ENCODE results near the gene METRNL. TPM values are rescaled to one million over a fixed set of nuclear protein-coding genes. Genes with fewer than 3 reads are reported as not detected.
"Not testable (repeated sequence)": the region's sequence is repeated elsewhere in the genome, so short reads cannot be mapped to it uniquely, and the experiment has no call there.

Gene METRNL
- total RNA-seq, 6 experiments from 2014 or later, result 54.4 to 96.7 (median 90.9) TPM

GRCh38 chr17:83116311-83116771 lies 36.9 kb downstream of the METRNL start:
- H3K4me3 Mint-ChIP-seq, result no peak overlapping the region
- peaks cover under 1% of the 10 kb centered on the region; the same call in 1 of the 2 replicates for H3K4me1 Mint-ChIP-seq (ENCODE audit: low read depth)
- TF ChIP-seq, protein P1, sequence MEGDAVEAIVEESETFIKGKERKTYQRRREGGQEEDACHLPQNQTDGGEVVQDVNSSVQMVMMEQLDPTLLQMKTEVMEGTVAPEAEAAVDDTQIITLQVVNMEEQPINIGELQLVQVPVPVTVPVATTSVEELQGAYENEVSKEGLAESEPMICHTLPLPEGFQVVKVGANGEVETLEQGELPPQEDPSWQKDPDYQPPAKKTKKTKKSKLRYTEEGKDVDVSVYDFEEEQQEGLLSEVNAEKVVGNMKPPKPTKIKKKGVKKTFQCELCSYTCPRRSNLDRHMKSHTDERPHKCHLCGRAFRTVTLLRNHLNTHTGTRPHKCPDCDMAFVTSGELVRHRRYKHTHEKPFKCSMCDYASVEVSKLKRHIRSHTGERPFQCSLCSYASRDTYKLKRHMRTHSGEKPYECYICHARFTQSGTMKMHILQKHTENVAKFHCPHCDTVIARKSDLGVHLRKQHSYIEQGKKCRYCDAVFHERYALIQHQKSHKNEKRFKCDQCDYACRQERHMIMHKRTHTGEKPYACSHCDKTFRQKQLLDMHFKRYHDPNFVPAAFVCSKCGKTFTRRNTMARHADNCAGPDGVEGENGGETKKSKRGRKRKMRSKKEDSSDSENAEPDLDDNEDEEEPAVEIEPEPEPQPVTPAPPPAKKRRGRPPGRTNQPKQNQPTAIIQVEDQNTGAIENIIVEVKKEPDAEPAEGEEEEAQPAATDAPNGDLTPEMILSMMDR (IDR thresholded peaks at IDR 0.05), result no peak
- no peaks in the 10 kb centered on the region for H3K9me3 Mint-ChIP-seq
- no peaks in the 10 kb centered on the region for H3K36me3 Mint-ChIP-seq (ENCODE audit: low read depth)
- no peak for DNase-seq
- peaks cover 5% of the 10 kb centered on the region for H3K27me3 Mint-ChIP-seq (ENCODE audit: insufficient read depth)
- H3K27ac Mint-ChIP-seq, result no peak overlapping the region

GRCh38 chr17:83116783-83117555 lies 37.6 kb downstream of the METRNL start:
- Mint-ChIP-seq H3K4me3 (no peak overlapping the region), H3K9me3 (no peaks in the 10 kb centered on the region)
- no peak for DNase-seq

DNA sequence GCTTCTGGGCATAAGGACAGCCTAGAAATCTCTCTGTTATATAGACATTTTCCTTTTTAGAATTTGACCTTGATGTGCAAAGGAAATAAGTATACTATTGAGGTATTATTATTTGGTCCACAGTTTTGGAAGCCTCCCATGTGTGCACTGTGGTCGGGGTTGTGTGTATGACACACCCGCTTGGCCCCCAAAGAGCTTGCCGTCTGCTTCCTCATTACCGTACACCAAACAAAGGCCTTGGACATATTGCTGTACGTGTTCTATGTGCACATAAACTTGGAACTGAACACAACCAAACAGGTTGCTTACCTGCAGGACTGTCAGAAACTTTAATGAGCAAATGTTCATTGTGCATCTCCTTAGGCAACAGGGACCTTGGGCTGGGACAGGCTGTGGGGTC lies 38.2 kb downstream of the METRNL start:
- TF ChIP-seq, protein P1 (IDR thresholded peaks at IDR 0.05), result no peak
- Mint-ChIP-seq H3K27me3 (ENCODE audit: insufficient read depth) (peaks cover 5% of the 10 kb centered on the region; the same call in 1 of the 2 replicates), H3K4me1 (ENCODE audit: low read depth) (no peaks in the 10 kb centered on the region), H3K27ac (no peak overlapping the region), H3K36me3 (ENCODE audit: low read depth) (no peaks in the 10 kb centered on the region), H3K4me3 (no peak overlapping the region), H3K9me3 (no peaks in the 10 kb centered on the region)
- DNase-seq, result no peak

More at GRCh38 chr17:83116783-83117555, 37.6 kb downstream of the METRNL start:
- Mint-ChIP-seq H3K27ac (no peak overlapping the region), H3K27me3 (ENCODE audit: insufficient read depth) (peaks cover 5% of the 10 kb centered on the region; the same call in 1 of the 2 replicates), H3K36me3 (ENCODE audit: low read depth) (no peaks in the 10 kb centered on the region), H3K4me1 (ENCODE audit: low read depth) (no peaks in the 10 kb centered on the region)
- TF ChIP-seq, protein P1 (IDR thresholded peaks at IDR 0.05), result no peak

GRCh38 chr17:83118071-83118841 lies 38.8 kb downstream of the METRNL start:
- no peaks in the 10 kb centered on the region for H3K9me3 Mint-ChIP-seq
- no peaks in the 10 kb centered on the region for H3K4me1 Mint-ChIP-seq (ENCODE audit: low read depth)
- TF ChIP-seq, protein P1 (IDR thresholded peaks at IDR 0.05), result no peak
- peaks cover 5% of the 10 kb centered on the region; the same call in 1 of the 2 replicates for H3K27me3 Mint-ChIP-seq (ENCODE audit: insufficient read depth)
- H3K36me3 Mint-ChIP-seq (ENCODE audit: low read depth), result no peaks in the 10 kb centered on the region
- DNase-seq, result no peak
- H3K27ac Mint-ChIP-seq, result no peak overlapping the region
- H3K4me3 Mint-ChIP-seq, result no peak overlapping the region

DNA sequence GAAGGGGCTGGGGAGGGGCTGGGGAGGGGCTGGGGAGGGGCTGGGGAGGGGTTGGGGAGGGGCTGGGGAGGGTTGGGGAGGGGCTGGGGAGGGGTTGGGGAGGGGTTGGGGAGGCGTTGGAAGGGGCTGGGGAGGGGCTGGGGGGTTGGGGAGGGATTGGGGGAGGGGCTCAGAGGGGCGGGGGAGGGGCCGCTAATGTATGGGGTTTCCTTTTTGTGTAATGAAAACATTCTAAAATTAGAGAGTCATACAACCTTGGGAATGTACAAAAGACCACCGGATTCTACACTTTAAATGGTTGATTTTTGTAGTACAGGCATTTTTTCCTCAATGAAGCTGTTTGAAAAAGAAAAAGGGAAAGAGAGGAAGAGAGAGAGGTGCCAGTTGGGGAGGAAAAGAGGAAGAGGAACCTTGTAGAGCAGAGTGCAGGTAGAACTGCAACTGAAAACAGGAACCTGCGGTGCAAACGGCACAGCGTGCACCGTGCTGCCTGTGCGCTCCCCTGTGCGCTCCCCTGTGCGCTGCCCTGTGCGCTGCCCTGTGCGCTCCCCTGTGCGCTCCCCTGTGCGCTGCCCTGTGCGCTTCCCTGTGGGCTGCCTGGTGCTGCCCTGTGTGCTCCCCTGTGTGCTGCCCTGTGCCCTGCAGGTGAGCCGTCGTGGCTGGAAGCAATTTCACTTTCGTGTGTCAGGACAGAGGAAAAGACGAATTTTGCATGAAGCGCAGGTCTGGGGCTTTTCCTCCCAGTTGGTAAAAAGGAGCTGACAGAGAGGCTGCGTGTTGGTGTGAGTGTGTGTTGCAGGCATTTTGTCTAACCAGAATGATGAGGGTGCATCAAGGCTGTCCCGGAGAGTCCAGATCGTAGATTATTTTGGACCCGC lies 40.8 kb downstream of the METRNL start:
- H3K27ac Mint-ChIP-seq, result no peak overlapping the region
- H3K27me3 Mint-ChIP-seq (ENCODE audit: insufficient read depth), result peaks cover 7% of the 10 kb centered on the region
- no peaks in the 10 kb centered on the region for H3K4me1 Mint-ChIP-seq (ENCODE audit: low read depth)
- no peaks in the 10 kb centered on the region for H3K36me3 Mint-ChIP-seq (ENCODE audit: low read depth)
- no peak overlapping the region for H3K4me3 Mint-ChIP-seq
- TF ChIP-seq, protein P1 (IDR thresholded peaks at IDR 0.05), result no peak
- H3K9me3 Mint-ChIP-seq, result no peaks in the 10 kb centered on the region
- no peak for DNase-seq

DNA sequence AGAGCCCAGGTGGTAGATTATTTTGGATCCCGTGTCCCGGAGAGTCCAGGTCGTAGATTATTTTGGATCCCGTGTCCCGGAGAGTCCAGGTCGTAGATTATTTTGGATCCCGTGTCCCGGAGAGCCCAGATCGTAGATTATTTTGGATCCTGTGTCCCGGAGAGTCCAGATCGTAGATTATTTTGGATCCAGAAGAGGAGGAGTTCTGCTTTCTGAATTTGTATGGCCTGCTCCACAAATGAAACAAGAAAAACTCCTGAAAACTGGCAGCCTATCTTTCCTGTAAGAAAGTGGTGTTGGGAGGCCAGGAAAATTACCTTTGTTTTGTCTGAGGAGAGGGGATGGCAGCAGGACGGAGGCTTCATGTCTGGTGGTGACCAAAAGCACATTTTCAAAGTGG lies 42.1 kb downstream of the METRNL start:
- H3K27ac Mint-ChIP-seq; H3K36me3 Mint-ChIP-seq (ENCODE audit: low read depth); DNase-seq; H3K4me1 Mint-ChIP-seq (ENCODE audit: low read depth); H3K9me3 Mint-ChIP-seq; H3K4me3 Mint-ChIP-seq: not testable (repeated sequence)
- H3K27me3 Mint-ChIP-seq (ENCODE audit: insufficient read depth), result peaks cover 12% of the 10 kb centered on the region
